Measurements from ENCODE around the gene NDUFC1.

The NDUFC1 gene

DNA sequence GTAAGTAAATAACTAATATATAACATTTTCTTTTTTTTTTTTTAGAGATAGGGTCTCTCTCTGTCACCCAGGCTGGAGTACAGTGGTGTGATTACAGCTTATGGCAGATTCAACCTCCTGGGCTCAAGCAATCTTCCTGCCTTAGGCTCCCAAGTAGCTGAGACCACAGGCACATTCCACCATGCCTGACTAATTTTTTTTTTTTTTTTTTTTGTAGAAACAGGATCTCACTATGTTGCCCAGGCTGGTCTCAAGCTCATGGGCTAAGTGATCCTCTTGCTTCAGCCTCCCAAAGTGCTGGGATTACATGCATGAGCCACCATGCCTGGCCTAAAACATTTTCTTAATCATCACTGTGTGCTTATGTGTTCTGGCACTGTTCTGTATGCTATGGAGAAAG lies 55.0 kb downstream of the NDUFC1 start:
- DNase-seq (ENCODE audit: low read depth), result no peak

DNA sequence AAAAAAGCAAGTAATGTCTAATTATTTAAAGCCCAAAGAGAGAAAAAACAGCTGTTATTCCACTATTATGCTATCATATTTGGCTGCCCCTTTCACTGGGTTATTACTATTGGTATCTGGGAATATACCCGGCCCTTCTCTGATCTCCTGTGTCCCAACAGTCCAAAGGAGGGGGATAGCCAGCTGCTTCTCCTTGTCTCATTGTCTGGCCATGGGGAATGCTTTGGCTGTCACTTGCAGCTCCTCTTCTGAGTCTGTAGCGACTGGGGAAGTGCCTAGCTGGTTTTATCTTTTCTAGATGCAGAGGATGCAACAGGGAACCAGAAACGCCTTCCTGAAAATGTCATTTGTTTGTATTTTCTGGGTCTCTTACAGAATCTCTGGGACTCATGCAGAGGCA lies 56.1 kb downstream of the NDUFC1 start:
- no peak for DNase-seq (ENCODE audit: low read depth)

DNA sequence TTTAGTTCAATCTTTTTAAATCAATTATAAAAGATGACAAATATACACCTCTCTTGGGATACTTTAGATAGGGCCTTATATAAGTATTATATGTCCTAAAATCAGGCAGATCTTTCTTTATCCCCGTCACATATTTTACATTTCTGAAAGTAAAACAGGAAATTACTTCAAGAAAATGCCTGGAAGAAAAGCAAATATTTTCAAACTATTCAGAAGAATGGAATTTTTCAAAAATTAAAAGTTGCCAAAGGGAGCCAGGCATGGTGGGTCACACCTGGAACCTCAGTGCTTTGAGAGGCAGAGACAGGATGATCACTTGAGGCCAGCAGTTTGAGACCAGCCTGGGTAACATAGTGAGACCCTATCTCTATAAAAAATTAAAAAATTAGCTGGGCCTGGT lies 56.7 kb downstream of the NDUFC1 start:
- no peak for DNase-seq (ENCODE audit: low read depth)

DNA sequence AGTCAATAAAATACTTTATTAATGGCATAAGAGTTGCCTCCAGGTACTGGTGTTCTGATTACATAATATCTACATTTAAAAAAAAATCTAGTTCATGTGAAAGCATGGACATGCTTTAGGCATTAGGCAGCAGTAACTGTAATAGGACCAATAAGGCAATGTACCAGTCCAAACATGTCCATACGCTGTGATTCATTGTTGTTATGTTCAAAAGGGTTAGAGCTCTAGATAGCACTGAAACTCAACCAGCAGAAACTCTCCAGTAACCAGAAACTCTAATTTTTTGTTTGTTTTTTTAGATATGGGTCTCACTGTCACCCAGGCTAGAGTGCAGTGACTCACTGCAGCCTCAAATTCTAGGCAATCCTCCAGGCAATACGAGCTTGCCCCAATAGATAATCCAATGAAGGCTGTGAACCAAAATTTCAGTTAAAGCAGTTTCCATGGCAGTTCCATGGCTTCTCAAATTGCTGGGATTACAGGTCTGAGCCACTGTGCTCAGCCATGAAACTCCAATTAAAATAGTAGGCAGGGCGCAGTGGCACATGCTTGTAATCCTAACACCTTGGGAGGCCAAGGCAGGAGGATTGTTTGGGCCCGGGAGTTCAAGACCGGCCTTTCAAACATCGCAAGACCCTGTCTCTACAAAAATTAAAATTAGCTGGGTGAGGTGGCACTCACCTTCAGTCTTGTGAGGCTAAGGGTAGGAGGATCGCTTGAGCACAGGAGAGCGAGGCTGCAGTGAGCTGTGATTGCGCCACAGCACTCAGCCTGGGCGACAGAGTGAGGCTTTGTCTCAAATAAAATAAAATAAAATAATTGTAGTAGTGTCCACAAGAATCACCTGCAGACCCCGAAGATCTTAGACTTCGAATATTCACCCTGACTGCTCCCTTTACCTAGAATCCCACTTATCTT lies 58.6 kb downstream of the NDUFC1 start:
- DNase-seq (ENCODE audit: low read depth), result no peak

DNA sequence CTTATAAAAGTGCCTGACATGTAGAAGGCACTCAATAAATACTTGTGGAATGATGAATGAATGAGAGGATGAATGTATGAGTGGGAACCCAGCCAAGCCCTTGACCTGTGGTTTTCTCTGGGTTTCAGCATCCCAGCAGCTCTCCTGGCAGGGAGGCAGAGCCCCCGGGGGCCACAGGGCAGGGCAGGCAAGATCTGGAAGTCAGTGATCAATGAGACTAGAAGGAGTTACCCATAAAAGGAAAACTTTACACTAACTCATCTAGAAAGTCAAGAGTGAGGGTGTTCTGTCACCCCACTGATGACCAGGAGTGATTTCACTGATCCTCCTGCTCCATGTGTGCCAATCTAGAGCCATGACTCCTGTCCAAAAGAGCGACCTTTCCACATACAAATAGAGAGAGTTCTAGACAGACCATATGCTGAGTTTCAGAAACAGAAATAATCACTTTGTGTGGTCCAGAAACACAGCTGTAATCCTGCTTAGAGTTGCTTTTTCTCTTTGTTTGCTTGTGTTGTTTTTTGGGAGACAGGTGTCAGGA lies 59.7 kb downstream of the NDUFC1 start:
- no peak for DNase-seq (ENCODE audit: low read depth)

DNA sequence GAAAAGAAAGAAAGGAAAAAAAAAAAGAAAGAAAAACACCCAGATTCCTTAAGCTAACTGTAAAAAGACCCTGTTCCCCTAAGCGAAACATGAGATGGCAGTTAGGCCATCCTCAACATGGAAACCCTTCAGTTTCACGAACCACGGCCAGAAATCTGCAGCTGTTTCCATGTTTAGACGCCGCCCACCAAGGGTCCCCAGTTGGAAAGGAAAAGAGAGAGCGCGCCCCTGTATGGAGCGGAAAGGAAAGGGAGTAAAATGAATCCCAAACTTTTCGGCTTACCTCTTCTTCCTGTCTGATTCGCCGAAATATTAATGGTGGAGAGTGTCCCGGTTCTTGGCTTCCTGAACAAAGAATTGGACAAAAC lies 60.5 kb downstream of the NDUFC1 start:
- no peak for DNase-seq (ENCODE audit: low read depth)

DNA sequence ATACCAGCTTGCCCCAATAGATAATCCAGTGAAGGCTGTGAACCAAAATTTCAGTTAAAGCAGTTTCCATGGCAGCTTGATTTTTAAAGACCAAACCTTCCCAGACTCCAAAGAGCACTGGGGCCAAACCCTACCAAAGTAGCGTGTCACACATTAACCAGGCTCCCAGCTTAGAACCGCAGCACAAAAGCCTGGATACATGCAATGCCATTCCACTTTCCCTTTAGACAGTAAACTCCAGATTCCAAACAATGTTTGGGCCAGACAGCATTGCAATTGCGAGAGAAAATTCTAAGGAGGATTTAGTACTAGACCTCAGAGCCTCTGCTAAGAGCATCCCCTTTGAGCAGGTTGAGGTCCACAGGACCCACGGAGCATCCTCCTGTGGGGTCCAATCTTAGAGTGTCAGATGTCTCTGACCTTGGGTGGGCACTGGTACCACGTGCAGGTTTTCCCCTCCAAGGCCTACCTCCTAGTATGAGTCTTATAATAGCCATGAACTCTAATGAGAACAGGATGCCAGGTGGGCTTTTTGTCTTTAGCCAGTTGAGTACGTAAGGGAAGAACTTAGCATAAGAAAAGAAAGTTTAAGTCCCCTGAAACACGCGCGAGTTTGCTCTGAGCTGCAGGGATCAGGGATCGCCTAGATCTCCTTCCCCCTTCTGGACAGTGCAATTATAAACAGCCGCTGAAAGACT lies 61.0 kb downstream of the NDUFC1 start:
- no peak for DNase-seq (ENCODE audit: low read depth)
